HG02870 (cell line): Measurements from ENCODE around the gene C1orf216.
"Not testable (repeated sequence)": the region's sequence is repeated elsewhere in the genome, so short reads cannot be mapped to it uniquely, and the experiment has no call there.

Experiments used
- ATAC-seq: cut with Tn5 transposase; IDR thresholded peaks from one replicate; pipeline ENCODE4 v1.9.1; 2021; ENCODE audit warnings: mild to moderate bottlenecking, moderate library complexity; ENCODE audit not compliant: unreplicated experiment

Gene C1orf216

DNA sequence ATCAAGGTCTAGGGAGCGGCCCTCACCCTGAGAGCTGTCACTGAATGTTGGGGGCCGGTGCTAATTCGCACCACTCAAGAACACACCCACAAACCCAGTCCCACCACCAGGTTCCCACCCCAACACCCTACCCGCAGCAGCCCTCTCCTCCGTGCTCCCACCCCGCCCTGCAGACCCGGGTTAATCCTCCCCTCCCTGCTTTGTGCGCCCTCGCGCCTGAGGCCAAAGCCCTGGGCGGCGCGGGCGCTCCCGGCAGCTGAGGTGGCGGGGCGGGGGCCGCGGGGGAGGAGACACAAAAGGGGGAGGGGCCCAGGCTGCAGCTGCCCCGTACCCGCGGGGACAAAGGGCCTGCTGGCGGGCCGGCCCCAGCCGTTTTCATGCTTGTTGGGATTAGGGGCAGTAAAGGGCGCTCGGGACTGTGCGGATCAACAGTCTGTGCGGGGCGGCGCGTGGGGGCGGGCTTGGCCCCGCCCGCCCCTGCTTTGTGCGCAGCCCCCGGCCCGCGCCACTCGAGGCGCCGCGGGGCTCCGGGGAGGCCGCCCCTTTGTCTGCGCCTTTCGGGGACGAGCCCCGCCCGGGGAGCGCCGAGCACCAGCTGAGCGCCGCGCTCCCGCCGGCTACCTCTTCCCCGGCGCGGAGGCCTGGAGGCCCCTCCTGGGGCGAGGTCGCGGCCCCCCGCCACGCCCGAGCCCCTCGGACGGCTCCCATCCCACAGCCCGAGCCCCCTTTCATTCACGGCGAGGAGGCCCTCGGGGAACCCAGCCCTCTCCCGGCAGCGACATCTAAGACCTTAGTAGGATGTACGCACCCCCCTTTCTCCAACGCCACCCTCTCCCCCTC, 10.9 kb downstream of the C1orf216 start:
- ATAC-seq, result no peak

DNA sequence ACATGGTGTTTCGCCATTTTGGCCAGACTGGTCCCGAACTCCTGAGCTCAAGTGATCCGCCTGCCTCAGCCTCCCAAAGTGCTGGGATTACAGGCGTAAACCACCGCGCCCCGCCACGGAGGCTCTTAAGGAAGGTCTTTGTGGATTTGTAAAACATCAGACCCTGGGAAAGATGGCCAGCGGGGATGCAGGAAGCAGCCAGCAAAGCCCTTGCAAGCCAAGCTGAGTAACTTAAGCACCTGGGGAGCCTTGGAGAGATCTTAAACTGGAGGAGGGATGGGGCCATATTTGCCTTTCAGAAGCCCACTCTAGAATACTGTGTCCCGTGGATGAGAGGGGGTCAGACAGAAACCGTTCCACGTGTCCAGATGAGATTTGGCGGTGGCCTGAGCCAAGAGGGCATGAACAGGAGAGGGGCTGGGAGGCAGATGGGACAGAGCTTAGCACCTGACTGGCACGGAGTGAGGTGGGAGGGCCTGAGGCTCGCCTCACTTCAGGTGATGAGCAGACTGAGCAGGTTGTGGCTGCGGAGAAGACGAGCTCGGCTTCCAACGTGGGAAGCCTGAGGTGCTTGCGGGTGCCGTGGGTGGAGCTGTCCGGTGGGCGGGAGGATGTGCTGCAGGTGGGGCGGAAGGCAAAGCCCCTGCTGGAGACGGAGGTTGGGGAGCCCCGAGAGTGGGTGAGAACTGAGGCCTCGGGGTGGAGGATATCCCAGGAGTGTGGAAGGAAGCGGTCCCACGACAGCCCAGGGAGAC, 11.7 kb downstream of the C1orf216 start:
- ATAC-seq, result no peak

DNA sequence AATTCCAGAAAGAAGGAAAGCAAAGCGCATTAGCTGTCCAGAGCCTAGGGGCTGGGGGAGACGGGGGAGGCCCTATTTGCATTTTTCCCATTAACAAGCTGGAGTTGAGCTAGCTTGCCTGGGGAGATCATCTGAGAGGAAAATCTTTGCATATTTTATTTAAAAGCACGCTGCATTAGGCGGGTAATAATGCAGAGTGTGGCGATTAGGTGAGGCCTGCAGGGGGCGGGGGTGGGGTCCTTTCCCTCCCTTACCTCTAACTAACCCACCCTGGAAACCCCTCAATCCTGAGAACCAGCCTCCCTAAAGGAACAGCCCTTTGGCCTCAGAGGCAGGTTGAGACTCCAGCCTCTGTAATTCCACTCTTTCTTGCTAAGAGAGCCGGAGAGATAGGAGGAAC, 16.2 kb downstream of the C1orf216 start:
- no peak for ATAC-seq

DNA sequence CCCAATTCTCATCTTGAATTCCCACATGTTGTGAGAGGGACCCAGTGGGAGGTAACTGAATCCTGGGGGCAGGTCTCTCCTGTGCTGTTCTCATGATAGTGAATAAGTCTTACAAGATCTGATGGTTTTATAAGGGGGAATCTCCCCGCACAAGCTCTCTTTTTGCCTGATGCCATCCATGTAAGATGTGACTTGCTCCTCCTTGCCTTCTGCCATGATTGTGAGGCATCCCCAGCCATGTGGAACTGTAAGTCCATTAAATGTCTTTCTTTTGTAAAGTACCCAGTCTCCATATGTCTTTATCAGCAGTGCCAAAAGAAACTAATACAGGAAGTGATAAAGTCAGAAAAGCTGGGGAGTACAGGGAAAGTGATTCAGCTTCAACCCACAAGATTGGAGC, 19.5 kb downstream of the C1orf216 start:
- ATAC-seq, result not testable (repeated sequence)

DNA sequence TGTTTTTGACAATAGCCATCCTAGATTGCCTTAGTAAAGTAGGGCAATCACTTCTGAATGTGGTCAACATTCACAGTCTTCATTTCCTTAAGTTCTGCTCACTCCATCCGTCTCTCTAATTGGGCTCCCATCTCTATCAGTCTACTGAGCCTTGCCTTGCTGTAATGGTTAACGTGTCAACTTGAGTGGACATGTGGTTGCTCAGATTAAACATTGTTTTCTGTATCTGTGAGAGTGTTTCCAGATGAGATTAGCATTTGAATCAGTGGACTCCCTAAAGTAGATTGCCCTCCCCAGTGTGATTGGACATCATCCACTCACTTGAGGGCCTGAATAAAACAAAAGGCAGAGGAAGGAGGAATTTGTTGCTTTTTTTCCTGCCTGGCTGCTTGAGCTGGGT, 26.4 kb downstream of the C1orf216 start:
- no peak for ATAC-seq

DNA sequence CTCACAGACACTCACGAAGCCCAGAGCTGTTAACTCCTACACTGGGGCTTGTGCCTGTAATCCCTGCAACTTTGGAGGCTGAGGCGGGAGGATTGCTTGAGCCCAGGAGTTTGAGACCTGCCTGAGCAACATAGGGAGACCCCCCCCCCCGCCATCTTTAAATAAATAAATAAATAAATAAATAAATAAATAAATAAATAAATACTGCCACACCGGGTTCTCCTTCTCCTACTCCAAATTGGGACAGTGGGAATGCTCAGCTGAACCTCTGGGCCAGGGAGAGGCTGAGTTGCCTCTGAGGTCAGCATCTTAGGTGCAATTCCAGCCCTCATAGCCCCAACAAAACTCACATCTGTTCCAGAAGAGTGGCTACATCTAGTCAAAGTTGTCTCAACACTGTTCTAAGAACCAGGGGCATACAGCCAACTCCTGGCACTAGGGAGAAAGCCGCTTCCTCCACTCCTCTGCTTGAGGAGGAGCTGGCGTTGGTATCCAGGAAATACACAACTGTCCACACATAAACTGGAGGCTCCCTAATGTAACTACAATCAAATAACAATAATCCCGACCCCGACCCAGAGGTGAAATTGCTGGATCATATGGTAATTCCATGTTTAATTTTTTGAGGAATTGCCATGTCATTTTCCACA, 27.0 kb downstream of the C1orf216 start:
- no peak for ATAC-seq

DNA sequence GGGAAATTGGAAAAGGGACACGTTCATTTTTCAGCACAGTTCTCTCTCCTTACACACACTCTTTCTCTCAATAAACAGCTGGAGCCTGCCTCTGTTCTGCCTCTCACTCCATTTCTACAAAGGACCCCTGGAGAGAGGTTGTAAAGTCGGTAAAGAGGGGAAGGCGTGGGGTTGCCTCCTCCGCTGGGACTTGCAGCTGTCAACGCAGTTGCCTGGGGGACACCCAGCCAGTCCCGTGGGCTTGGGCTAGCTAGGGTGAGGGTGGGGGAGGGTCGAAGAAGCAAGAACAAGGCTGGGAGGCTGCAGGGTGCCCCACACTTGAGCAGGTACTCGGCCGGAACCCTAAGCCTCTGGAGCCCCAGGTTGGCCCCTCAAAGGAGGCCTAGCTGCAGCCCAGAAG, 27.6 kb downstream of the C1orf216 start:
- no peak for ATAC-seq

DNA sequence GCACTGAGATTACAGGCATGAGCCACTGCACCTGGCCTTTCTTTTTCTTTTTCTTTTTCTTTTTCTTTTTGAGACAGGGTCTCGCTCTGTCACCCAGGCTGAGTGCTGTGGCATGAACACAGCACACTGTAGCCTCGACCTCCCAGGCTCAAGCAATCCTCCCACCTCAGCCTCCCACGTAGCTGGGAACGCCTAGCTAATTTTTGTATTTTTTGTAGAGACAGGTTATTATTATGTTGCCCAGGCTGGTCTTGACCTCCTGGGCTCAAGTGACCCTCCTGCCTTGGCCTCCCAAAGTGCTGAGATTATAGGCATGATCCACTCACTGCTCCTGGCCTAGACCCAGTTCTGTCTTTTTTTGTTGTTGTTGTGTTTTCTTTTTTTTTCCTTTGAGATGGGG, 28.6 kb downstream of the C1orf216 start:
- not testable (repeated sequence) for ATAC-seq

DNA sequence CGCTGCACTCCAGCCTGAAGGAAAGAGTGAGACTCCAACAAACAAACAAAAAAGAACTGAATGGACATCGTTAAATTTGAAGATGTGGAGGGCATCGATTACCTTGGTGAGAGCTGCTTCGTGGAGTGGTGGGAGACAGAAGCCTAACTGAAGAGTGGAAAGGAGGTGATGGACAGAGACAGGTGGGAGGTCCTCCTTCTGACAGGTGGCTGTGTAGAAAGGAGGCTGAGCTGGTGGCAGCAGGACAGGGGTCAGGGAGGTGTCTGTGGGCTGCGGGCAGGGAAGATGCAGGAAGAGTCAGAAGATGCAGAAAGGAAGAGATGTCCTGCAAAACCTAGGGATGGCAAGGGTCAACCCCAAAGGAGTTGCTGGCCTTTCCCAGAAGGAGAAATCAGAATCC, 30.5 kb downstream of the C1orf216 start:
- ATAC-seq, result no peak

DNA sequence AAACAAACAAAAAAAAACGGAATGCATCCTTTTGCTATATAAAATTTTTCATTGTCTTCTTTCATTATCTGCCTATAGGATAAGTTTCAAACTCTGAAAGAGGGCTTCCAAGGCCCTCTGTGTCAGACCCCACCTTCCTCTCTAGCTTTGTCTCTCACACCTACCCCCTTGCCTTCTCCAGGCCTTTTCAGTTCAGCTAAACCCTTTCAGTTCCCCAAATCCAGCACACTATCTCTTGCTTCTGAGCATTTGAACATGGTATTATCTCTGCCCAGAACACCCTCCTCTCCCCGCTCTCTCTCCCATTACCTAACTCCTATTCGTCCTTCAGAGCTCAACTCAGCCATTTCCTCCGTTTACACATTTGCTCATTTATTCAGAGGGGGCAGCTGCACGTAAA, 35.7 kb downstream of the C1orf216 start:
- ATAC-seq, result no peak

DNA sequence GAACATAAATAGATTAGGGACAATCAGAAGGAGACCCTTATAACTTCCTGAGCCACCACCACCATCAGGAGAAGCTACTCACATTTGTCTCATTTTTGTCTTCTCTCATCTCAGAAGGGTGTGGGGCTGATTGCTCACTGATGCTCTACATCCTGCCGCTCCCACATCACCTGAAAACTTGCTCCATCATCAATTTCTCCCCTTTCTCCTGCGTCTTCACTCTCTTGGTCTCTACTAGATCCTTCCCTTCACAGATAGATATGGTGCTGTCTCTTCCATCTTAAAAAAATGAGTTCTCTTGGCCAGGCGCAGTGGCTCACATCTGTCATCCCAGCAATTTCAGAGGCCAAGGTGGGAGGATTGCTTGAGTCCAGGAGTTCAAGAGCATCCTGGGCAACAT, 38.4 kb downstream of the C1orf216 start:
- no peak for ATAC-seq

DNA sequence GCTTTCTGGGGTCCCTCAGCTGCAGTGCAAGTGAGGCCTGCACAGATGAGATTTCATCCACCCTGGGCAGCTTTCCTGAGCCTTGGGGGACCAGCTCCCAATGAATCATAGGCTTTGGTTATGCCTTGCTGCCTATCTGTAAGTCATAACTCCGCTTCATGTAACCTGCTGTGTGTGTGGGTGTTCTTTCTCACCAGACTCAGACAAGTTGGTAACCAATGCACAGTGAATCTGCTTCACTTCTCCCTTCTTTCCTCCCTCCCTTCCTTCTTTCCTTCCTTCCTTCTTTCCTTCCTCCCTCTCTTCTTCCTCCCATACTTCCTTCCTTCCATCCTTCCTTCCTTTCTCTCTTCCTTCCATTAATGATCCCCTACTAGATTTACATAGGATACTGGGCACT, 42.9 kb downstream of the C1orf216 start:
- no peak for ATAC-seq

DNA sequence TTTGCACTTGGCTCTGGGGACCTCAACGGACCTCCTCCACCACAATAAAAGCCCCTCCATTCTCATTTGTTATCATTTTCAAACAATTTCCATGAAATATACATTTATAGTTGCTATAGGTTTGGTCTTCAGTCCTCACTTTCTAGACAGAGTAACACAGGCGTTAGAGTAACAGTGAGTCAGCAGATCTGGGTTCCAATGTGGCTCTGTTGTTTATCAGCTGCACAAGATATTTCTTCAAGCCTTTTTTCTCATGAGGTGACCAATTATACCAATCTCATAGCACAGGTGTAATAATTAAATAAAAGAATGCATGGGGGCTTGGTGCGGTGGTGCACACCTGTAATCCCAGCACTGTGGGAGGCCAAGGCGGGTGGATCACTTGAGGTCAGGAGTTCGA, 44.6 kb downstream of the C1orf216 start:
- ATAC-seq, result no peak

DNA sequence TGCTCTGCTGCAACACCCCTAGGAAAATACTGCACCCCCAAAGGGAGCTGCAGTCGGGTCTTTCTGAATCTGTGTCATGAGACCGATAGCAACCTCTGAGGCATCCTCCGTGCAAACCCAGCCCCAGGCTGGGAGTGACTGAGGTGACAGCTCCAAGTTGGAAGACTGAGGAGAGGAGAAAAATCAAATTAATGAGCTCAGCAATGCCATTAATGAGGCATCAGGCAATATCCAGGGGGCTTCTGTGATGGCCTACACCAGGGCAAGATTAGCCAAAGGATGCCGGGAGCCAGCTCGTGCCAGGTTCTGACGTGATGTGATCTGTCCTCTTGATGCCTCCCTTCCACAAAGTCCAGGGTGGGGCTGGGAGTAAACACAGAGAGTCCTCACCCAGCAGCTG, 46.6 kb downstream of the C1orf216 start:
- no peak for ATAC-seq

DNA sequence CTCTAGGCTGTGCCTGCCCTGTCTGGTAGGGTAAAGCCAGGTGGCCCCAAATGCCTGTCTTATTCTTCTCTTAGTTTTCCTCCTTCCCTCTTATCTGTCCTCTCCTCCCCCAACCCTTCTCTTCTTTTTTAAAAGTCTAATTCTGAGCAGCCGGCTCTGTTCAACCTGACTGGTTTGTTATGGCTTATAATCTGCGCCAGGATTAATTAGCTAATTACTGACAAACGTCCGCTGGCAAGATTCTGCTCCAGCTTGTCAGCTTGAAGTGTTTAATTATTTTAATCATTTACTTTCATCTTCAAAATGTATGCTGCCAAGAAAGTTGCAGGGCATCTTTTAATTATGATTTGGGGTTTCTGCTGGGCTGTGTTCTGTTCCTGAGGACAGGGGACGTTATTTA, 50.2 kb downstream of the C1orf216 start:
- no peak for ATAC-seq

DNA sequence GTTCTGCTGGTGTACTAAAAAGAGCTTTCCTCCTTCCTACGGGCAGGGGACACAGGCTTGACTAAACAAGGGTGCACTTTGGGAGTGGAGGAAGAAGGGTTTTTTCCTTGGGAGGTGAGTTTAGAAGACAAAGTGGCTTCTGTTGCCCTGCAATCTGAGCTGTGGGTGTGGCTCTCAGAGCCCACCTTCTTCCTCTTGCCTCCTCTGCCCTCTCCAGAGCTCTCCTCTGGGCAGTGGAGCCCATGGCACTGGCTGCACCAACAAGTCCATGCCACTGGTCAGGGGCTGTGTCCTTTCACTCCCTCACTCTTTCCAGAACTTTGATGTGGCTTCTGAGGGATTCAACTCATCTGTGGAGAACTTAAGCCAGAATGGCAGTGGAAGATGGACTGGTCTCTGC, 51.8 kb downstream of the C1orf216 start:
- ATAC-seq, result no peak

DNA sequence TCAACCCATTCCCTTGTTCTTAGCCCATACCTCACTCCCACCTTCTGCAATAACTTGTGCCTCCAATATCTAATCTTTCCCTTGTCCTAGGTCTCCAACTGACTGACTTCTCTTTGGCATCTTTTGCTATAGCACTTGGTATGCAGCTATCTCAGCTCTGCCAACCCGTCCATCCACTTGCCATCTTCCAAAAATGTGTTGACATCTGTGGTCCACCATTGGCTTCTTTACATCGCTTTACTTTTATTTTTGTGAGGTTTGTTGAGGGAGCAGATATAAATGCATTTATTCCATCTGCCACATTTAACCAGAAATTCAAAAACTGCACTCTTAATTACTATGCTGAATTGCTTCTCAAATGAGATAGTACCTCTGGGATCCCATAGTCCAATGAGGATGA, 52.5 kb downstream of the C1orf216 start:
- ATAC-seq, result no peak
